Skeletal muscle satellite cell (primary cell): Measurements from ENCODE around the gene HSPA8.
A peak's percentile ranks its signal among the peaks of the same experiment; 100 is the strongest.
"Not testable (repeated sequence)": the region's sequence is repeated elsewhere in the genome, so short reads cannot be mapped to it uniquely, and the experiment has no call there.

Experiments
- H3K27me3 ChIP-seq: 2 replicates; pipeline ENCODE4 v1.7.0; 2013; ENCODE audit warnings: low read length; ENCODE audit not compliant: control insufficient read depth, insufficient read depth
- H3K36me3 ChIP-seq: 2 replicates; pipeline ENCODE4 v1.7.0; 2013; ENCODE audit warnings: mild to moderate bottlenecking, control low read depth, low read length; ENCODE audit not compliant: insufficient read depth
- H3K4me1 ChIP-seq: 2 replicates; pipeline ENCODE4 v1.7.0; 2013; ENCODE audit warnings: low read length; ENCODE audit not compliant: control insufficient read depth, insufficient read depth
- H3K4me2 ChIP-seq: 2 replicates; pipeline ENCODE4 v1.7.0; 2013; ENCODE audit warnings: mild to moderate bottlenecking, low read length
- H3K4me3 ChIP-seq: 2 replicates; pipeline ENCODE4 v1.7.0; 2013; ENCODE audit warnings: low read length
- H3K9ac ChIP-seq: 2 replicates; pipeline ENCODE4 v1.7.0; 2013; ENCODE audit warnings: mild to moderate bottlenecking, low read depth, low read length, moderate library complexity
- H3K9me3 ChIP-seq: replicated peaks from 2 replicates; pipeline ENCODE4 v1.7.0; 2013; ENCODE audit warnings: mild to moderate bottlenecking, control low read depth, low read length

HSPA8 gene

DNA sequence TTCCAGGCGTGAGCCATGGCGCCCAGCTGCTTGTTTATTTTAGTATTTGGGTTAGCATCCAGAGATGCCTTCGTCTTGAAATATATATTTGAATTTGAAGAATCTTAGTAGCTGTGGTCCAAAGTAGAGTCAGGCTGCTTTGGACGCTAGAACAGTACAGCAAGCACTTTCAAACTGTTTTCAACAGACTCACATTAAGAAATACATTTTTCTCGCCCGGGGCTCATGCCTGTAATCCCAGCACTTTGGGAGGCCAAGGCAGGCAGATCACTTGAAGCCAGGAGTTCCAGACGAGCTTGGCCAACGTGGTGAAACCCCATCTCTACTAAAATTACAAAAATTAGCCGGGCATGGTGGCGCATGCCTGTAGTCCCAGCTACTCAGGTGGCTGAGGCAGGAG lies 27.0 kb upstream of the HSPA8 start:
- Histone ChIP-seq H3K36me3 (peaks cover 39% of the 10 kb centered on the region), H3K4me1 (peaks cover 15% of the 10 kb centered on the region)
- H3K27me3 ChIP-seq, H3K9me3 ChIP-seq, H3K4me2 ChIP-seq, H3K4me3 ChIP-seq, H3K9ac ChIP-seq: not testable (repeated sequence)

DNA sequence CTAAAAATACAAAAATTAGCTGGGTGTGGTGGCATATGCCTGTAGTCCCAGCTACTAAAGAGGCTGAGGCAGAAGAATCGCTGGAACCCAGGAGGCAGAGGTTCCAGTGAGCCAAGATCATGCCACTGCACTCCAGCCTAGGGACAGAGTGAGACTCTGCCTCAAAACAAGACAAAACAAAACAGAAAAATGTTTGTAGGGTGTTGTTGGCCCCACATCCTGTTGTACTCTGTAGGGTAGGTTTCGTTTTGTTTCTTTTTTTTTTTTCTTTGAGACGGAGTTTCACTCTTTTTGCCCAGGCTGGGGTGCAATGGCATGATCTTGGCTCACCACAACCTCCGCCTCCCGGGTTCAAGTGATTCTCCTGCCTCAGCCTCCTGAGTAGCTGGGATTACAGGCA lies 25.7 kb upstream of the HSPA8 start:
- H3K36me3 ChIP-seq, result peaks cover 47% of the 10 kb centered on the region
- H3K9me3 ChIP-seq, H3K4me3 ChIP-seq, H3K27me3 ChIP-seq, H3K9ac ChIP-seq, H3K4me2 ChIP-seq: not testable (repeated sequence)
- peaks cover 25% of the 10 kb centered on the region for H3K4me1 ChIP-seq

DNA sequence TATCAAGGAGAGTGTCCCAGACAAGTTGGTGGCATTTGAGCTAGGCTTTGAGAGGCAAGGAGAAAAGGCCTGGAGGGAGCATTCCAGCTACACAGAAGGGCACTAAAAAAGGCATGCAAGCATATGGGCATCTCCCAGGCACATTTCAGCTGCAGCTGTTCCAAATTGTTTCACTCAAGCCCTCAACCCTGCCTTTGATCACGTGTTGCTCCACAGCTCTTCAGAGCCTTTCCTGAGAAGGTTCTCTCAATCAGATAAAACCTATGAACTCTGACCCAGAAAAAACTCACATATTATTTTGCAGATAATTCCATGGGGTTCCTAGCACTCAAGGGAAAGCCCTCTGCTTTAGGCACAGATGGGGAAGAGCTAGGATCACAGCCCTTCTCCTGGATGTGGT lies 24.4 kb upstream of the HSPA8 start:
- Histone ChIP-seq H3K36me3 (peaks cover 49% of the 10 kb centered on the region), H3K4me2 (no peak overlapping the region), H3K27me3 (no peaks in the 10 kb centered on the region), H3K4me3 (no peak overlapping the region), H3K4me1 (peaks cover 25% of the 10 kb centered on the region), H3K9me3 (no peaks in the 10 kb centered on the region), H3K9ac (no peak overlapping the region)

DNA sequence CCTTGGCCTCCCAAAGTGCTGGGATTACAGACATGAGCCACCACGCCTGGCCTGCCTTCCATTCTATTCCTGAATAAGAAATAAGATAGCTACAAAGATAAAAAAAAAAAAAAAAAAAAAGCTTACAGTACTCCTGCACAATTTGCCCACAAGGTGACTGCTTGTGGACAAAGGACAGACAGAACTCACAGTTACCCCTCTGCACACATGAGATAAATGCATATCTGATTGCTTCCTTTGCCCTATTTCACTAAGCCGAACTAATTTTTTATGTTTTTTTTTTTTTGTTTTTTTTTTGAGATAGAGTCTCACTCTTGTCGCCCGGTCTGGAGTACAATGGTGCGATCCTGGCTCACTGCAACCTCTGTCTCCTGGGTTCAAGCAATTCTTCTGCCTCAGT lies 23.6 kb upstream of the HSPA8 start:
- peaks cover 49% of the 10 kb centered on the region for H3K36me3 ChIP-seq
- H3K9ac ChIP-seq, result no peak overlapping the region
- H3K9me3 ChIP-seq, result no peaks in the 10 kb centered on the region
- H3K27me3 ChIP-seq, result no peaks in the 10 kb centered on the region
- H3K4me2 ChIP-seq, result no peak overlapping the region
- peaks cover 25% of the 10 kb centered on the region for H3K4me1 ChIP-seq
- H3K4me3 ChIP-seq, result no peak overlapping the region

DNA sequence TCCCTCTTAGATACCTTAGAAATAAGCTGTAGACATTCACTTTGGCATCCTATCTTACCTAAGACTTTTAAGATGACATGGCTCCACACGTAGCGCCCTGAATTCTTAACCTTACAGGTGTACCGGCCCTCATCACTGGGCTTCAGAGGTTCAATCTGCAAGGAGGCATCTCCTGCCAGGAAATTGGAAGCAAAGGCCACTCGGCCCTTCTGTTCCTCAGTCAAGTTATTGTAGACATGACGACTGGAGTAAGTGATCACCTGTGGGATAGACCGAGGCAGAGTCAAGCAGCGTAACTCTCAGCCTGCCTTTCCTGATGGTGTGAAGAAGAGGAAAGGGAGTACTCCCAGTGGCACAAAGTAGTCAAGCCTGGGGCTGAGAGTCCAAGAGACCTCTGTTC lies 22.5 kb upstream of the HSPA8 start:
- H3K4me1 ChIP-seq, result peaks cover 25% of the 10 kb centered on the region
- H3K36me3 ChIP-seq, result peaks cover 55% of the 10 kb centered on the region
- H3K27me3 ChIP-seq, result no peaks in the 10 kb centered on the region

DNA sequence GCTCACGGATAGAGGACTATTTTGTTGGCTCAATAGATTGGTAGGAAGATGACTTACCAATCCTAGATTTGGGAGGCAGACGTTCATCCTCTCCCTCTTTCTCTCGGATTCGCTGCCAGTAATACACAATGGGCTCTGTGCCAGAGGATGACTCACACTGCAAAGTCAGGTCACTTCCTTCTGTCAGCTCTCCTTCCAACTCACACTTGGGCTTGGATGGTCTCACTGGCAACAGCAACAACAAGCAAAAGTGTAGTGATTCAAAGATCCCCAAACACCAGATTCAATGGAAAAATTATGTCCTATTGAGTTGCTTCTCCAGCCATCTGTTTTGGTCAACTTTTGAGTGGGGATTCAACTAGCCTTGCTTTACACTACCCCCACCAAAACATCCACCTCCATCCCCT lies 21.7 kb upstream of the HSPA8 start:
- Histone ChIP-seq H3K36me3 (peaks cover 58% of the 10 kb centered on the region), H3K4me1 (peaks cover 25% of the 10 kb centered on the region), H3K9me3 (no peaks in the 10 kb centered on the region), H3K4me3 (no peak overlapping the region), H3K4me2 (peak overlapping the region; percentile 8), H3K9ac (peak overlapping the region; percentile 11), H3K27me3 (no peaks in the 10 kb centered on the region)

More for the DNA sequence above, 22.5 kb upstream of the HSPA8 start:
- H3K9me3 ChIP-seq, result no peaks in the 10 kb centered on the region
- no peak overlapping the region for H3K4me2 ChIP-seq
- H3K4me3 ChIP-seq, result no peak overlapping the region
- H3K9ac ChIP-seq, result no peak overlapping the region

DNA sequence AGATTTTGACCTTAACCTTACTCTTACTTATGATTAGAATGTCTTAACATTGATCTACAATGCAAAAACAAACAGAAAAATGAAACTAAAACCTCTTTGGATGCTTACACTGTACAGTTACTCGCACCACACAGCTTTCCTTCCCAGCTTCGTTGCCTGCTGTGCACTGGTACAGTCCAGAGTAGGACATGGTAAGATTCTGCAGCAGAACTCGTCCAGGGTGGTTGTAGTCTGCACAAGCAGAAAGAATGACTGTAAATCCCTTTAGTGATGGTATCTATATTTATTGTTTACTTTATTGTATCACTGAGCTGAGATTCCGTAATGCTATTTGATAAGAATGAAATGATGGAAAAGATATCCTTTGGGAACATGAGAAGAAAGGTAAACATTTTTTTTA lies 21.0 kb upstream of the HSPA8 start:
- H3K9me3 ChIP-seq, result no peaks in the 10 kb centered on the region
- H3K4me3 ChIP-seq, result no peak overlapping the region
- H3K27me3 ChIP-seq, result no peaks in the 10 kb centered on the region
- no peak overlapping the region for H3K4me2 ChIP-seq
- H3K9ac ChIP-seq, result no peak overlapping the region
- peaks cover 25% of the 10 kb centered on the region for H3K4me1 ChIP-seq
- peaks cover 59% of the 10 kb centered on the region for H3K36me3 ChIP-seq

DNA sequence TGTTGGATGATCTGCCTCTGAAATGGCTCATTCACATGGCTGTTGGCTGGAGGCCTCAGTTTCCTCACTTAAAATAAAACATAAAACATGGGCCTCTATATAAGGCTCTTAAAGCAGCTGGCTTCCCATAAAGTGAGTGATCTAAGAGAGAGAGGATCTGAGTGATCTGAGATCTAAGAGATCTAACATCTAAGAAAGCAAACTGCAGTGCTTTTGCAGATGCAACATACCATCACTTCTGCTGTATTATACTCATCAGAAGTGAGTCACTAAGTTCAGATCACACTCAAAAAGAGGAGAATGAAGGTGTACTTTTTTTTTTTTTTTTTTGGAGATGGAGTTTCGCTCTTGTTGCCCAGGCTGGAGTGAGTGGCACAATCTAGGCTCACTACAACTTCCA lies 18.1 kb upstream of the HSPA8 start:
- H3K9me3 ChIP-seq, result no peaks in the 10 kb centered on the region
- peaks cover 17% of the 10 kb centered on the region for H3K4me1 ChIP-seq
- no peak overlapping the region for H3K4me2 ChIP-seq
- no peaks in the 10 kb centered on the region for H3K27me3 ChIP-seq
- no peak overlapping the region for H3K4me3 ChIP-seq
- no peak overlapping the region for H3K9ac ChIP-seq
- peaks cover 74% of the 10 kb centered on the region for H3K36me3 ChIP-seq

DNA sequence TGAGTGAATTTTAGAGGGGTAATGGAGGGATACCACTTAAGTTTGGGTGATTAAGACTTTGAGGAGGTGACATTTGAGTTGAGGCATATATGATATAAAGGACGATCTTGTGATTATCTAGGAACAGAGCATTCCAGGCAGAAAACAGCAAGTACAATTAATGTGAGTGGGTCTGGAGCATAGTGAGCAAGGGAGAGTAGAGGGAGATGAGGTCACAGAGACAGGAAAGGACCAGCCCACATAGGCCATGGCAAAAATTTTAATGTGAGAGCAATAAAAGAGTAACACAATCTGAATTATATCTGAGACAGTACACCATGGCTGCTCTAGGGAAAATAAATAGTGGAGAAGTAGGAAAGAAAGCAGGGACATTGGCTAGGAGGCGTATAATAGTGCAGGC lies 14.5 kb upstream of the HSPA8 start:
- Histone ChIP-seq H3K36me3 (peaks cover 70% of the 10 kb centered on the region), H3K27me3 (no peaks in the 10 kb centered on the region), H3K9ac (no peak overlapping the region), H3K9me3 (no peaks in the 10 kb centered on the region), H3K4me2 (no peak overlapping the region), H3K4me3 (no peak overlapping the region), H3K4me1 (no peaks in the 10 kb centered on the region)

DNA sequence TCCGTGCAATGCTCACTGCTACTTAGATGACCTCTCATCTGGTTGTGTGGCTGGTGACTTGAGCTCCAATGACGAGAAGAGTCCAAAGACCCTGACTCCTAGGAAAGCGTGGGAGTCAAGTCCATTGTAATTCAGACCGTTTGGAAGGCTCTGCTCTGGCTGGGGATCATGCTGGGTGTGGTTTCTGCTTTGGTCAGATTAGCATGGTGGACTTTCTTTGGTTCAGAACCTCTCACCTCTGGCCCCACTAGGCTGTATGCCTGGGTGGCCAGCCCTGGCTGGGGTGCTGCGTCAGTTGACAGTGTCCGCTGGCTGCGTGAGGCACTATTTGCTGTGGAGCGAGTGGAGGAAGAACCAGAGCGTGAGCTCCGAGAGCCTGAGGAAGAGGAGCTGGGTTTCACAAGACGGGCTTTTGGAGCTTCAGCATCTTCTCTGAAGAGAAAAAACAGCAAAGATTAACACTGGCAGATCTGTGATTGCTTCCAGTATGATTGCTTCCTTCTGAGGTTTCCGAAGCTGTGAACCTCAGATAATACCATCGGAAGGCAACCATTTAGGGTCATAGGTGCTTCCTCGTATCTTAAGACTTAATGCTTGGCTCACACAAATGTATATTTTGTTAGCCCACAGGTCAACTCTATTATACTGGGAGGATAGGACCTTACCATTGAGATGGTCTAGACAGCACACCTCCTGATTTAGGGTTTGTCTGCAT lies 11.6 kb upstream of the HSPA8 start:
- Histone ChIP-seq H3K4me3 (no peak overlapping the region), H3K4me2 (no peak overlapping the region), H3K9me3 (no peaks in the 10 kb centered on the region), H3K9ac (no peak overlapping the region), H3K27me3 (no peaks in the 10 kb centered on the region), H3K4me1 (no peaks in the 10 kb centered on the region), H3K36me3 (peaks cover 79% of the 10 kb centered on the region)

DNA sequence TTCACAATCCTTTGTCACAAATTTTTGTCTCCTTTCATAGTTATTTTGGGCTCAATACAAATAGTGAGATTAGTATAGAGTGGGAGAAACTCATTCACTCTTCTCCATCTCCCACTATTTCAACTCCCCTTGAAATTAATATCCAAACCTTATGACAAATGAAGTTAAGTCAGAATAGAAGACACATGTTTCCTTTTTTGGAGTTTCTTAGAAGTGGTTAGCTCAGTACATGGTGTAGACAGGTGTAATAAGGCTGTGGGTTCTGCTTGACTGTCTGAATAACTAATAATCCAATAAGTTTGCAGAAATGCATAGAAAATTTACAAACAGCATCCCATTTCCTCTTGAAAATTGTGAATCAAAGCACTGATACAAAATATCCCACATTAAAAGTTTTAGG lies 10.8 kb upstream of the HSPA8 start:
- Histone ChIP-seq H3K4me2 (no peak overlapping the region), H3K4me3 (no peak overlapping the region), H3K27me3 (no peaks in the 10 kb centered on the region), H3K9ac (no peak overlapping the region), H3K4me1 (no peaks in the 10 kb centered on the region), H3K9me3 (no peaks in the 10 kb centered on the region), H3K36me3 (peaks cover 74% of the 10 kb centered on the region)

DNA sequence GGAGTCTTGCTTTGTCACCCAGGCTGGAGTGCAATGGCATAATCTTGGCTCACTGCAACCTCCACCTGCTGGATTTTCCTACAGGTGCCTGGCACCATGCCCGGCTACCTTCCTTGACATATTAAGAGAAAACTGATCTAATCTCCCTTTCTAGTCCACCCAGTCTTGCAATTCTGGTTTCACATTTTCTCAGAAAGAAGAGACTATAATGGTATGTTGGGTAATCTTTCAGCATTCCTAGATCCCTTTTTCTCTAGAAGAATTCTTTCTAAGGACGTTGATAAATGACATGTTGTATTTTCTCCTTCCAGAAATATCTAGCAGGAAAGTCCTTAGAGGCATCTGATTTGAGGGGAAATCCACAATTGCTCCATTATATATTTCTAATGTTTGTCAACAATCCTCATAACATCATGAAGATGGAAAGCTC lies 10.4 kb upstream of the HSPA8 start:
- Histone ChIP-seq H3K4me3 (no peak overlapping the region), H3K4me1 (no peaks in the 10 kb centered on the region), H3K27me3 (no peaks in the 10 kb centered on the region), H3K9ac (no peak overlapping the region), H3K36me3 (peaks cover 69% of the 10 kb centered on the region), H3K4me2 (no peak overlapping the region), H3K9me3 (no peaks in the 10 kb centered on the region)
